Coronary artery (tissue), 2 donors: ENCODE results near the gene TIFAB.

ENCODE experiments used
- DNase-seq: peaks from one replicate; pipeline ENCODE4 v3.0.0-alpha.2; 2017; ENCODE audit warnings: low spot score
- H3K27ac ChIP-seq, 2 donors: fragments of 200-600 bp; sonication (generic); one replicate each; pipeline ENCODE4 v1.5.1; 2016 to 2019
- H3K4me3 ChIP-seq: fragments of 200-600 bp; sonication (generic); 2 replicates; pipeline ENCODE4 v1.5.1; 2016; ENCODE audit warnings: mild to moderate bottlenecking, moderate library complexity
- TF ChIP-seq, protein P1 (sequence below): fragments of 200-600 bp; sonication (generic); IDR thresholded peaks from one replicate; pipeline ENCODE4 v1.5.1; 2019; ENCODE audit warnings: antibody characterized with exemption

The TIFAB gene

DNA sequence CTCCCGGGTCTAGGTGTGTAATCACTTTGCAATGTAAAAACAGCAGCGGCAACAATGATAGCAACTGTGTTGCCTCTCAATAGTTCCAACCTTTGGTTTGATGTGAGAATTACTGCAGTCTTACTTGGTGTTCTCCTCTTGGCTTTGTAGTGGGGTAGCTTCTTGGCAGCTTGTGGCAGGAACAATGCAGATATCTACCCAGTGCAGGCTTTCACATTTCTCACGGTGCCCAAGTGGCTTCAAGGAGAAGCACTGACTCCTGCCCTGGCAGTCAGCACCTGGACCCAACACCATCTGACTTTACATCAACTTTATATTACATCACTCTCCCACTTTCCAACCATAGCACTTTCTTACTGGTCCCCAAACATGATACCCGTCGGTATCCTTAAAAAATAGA, 28.4 kb upstream of the TIFAB start:
- no peak overlapping the region for H3K4me3 ChIP-seq
- TF ChIP-seq, protein P1, sequence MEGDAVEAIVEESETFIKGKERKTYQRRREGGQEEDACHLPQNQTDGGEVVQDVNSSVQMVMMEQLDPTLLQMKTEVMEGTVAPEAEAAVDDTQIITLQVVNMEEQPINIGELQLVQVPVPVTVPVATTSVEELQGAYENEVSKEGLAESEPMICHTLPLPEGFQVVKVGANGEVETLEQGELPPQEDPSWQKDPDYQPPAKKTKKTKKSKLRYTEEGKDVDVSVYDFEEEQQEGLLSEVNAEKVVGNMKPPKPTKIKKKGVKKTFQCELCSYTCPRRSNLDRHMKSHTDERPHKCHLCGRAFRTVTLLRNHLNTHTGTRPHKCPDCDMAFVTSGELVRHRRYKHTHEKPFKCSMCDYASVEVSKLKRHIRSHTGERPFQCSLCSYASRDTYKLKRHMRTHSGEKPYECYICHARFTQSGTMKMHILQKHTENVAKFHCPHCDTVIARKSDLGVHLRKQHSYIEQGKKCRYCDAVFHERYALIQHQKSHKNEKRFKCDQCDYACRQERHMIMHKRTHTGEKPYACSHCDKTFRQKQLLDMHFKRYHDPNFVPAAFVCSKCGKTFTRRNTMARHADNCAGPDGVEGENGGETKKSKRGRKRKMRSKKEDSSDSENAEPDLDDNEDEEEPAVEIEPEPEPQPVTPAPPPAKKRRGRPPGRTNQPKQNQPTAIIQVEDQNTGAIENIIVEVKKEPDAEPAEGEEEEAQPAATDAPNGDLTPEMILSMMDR: no peak
- DNase-seq: no peak
- no peak overlapping the region for H3K27ac ChIP-seq

DNA sequence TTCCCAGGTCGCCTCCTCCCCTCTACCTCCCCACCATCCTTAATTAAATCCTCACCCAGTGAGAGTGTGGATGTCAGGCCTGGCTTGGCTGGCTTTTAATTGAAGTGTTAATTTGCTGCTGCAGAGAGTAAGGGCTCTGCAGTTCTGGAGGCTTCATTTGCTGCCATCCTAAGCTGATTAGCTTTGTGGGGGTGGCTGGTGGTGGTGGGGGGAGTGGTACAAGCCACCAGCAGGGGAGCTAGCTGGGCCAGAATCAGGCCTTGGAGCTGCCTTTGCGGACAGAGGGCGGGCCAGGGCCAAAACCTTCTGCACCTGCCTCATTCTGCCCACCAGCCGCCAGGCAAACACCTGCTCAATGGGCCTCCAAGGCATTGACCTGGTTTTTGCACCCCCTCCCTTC, 26.8 kb upstream of the TIFAB start:
- DNase-seq: no peak
- no peak overlapping the region for H3K27ac ChIP-seq
- TF ChIP-seq, protein P1: no peak
- no peak overlapping the region for H3K4me3 ChIP-seq

DNA sequence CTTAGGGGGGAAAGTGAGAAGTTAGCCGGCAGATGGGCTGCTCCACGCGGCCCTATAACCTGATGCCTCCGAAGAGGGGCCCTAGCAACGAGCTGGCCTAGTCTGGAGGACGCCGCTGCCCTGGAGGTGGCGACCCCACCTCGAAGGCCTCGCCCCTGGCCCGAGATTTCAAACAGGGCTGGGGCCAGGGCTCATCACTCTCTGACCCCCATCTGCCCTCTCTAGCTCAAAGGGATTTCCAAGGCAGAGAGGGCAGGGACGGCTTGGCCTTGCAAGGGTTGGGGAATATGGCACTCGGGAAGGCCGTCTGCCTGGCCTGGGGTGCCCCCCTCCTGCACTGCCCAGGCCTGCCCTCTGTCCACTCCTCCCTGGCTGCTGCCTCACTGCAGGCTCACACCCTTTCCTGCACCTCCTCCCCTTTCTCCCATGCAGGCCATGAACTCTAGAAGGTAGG, 25.5 kb upstream of the TIFAB start:
- H3K27ac ChIP-seq: no peak overlapping the region
- no peak for DNase-seq
- TF ChIP-seq, protein P1: no peak

DNA sequence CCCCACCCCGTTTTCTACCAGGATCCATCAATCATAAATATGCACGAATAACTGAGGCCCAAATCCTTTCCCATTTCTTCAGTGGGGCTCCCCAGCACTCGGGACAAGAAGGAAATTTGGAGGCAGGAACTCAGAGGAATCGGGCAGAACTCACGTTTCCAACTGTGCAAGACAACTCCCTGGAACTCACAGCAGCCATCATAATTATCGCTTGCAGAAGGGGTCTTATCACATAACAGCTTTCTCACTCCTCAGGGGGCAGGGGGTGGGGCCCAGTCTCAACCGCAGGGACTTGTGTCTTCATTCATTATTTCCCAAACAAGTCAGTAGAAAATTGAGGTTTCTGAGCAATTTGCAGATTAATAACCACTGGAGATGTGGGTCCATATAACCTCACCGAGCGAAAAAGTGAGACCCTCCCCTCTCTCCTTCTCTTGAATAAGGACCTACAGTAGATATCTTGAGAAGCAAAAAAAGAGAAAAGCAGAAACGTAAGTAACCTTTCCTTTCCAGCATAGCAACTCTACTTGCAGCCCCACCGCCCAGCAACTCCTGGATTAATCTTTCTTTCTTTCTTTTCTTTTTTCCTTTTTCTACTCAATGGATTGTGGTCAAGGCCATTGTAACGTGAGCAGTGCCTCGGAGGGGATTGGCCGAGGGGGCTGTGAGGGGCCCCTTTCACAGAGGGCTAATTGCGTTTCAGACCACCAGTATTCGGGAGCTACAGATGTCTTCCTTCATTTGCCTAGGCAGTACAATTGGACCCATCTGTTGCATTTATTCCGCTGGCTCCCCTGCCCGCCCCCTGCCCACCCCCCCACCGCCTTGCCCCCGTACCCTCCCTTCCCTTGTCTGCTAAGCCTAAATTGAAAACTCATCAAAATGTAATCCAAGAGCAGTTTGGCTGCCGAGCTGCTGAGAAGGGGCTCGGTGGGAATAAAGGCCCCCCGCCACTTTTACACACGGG, 24.7 kb upstream of the TIFAB start:
- TF ChIP-seq, protein P1: no peak
- peak; percentile 43 for DNase-seq
- Histone ChIP-seq H3K4me3 (no peak overlapping the region), H3K27ac (no peak overlapping the region)

More for the DNA sequence above, 25.5 kb upstream of the TIFAB start:
- H3K4me3 ChIP-seq: no peak overlapping the region

DNA sequence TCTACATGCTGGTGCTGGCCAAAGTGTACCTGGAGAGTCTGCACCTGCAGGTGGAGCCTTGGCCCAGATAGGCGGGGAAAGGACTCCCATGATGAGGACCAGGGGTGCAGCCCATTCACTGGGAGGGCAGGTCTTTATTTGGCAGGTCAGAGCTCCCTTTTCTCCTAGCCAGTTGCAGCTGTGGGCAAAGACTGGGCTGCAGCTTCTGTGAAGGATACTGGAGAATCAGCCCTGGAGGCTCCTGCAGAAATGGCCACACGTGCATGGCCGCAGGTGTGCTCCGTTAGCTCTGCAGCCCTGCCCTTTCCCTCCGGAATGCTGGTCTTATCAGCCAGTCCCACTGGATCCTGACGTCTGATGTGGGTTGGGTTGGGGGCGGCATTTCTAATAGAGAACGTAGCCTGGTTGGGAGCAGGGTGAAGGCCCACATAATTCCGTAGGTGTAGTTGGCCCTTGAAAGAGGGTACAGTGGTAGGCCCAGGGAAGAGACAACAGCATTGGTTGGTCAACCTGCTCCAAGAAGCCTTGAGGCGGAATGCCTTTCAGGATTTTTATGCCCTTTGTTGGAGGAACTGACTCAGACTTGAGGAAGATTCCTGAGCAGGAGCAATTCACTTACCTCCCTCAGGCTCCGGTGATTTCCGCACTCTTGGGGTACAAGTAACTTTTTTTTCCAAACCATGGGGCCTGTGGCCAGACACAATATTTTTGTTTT, 22.0 kb upstream of the TIFAB start:
- Histone ChIP-seq H3K4me3 (no peak overlapping the region), H3K27ac (no peak overlapping the region)
- DNase-seq: no peak
- TF ChIP-seq, protein P1: no peak

DNA sequence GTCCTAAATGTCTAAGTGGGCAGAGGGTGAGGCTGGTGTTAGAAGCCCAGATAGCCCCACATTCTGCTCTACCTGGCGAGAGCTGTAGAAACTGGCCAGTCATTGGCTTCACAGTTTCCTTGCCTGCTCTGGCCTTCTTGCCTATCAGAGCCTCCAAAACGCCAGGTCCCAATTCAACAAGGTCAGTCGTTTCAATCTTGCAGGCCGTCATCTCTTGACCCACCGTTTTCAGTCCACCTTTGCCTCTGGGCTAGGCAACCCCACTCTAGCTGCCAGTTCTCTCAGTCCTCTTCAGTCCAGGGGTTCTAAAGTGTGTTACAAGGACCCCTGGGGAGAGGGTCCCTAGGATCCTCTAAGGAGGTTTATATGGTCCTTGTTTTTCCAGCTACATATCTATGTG, 20.0 kb upstream of the TIFAB start:
- TF ChIP-seq, protein P1: no peak
- Histone ChIP-seq H3K4me3 (no peak overlapping the region), H3K27ac (no peak overlapping the region)
- no peak for DNase-seq
